ENCODE data around the gene GOSR2.
A peak's percentile ranks its signal among the peaks of the same experiment; 100 is the strongest.

Gene GOSR2

DNA sequence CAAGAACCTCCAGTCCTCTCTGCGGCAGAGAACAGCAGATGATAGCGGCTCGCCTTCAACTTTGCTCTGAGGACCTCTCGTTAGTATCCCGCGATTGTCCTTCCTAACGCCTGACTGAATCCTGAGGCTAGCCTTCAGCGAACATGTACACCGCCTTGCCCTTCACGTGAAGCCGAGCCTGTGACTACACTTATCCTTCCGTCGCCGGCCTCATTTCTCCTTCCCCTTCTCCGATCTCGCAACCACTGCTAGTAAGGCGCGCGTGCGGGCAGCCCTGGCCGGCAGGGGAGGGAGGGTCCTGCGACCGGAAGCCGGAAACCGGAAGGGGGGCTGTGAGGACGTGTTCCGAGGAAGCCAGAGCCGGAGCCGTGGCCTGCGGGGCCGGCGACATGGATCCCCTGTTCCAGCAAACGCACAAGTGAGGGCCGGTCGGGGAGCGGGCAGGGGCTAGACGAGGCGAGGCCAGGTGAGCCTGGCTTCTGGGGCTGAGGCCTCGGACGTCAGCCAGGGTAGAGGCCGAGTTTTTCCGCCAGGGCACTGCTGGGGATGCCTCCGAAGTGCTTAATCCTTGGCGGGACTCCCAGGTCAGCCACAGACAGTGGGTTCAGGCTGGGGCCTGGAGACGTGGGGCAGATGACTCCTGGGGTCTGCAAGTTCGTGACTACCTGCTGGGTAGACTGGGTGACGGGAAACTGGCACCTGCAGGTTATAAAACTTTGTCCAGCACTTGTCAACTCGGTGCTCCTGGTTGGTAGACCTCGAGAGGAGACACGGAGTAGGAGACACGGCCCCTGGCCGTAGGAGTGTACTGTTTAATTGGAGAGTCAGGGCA is at the start of gene GOSR2:
GOSR2 (plus strand) TSS at position 357 of the 832 bp plus-strand sequence; CDS start at position 390, 33 bp downstream.
- DNase-seq (ENCODE audit: low read depth in 2 of 2), result peak; percentile 77 to 80

- no peak for DNase-seq (ENCODE audit: low read depth in 2 of 2)
Measured at GRCh38 chr17:46873941-46874645, 48.9 kb upstream of the GOSR2 start.

- DNase-seq (ENCODE audit: low read depth in 2 of 2), result no peak
Measured at GRCh38 chr17:46874906-46875305, 48.1 kb upstream of the GOSR2 start.

DNA sequence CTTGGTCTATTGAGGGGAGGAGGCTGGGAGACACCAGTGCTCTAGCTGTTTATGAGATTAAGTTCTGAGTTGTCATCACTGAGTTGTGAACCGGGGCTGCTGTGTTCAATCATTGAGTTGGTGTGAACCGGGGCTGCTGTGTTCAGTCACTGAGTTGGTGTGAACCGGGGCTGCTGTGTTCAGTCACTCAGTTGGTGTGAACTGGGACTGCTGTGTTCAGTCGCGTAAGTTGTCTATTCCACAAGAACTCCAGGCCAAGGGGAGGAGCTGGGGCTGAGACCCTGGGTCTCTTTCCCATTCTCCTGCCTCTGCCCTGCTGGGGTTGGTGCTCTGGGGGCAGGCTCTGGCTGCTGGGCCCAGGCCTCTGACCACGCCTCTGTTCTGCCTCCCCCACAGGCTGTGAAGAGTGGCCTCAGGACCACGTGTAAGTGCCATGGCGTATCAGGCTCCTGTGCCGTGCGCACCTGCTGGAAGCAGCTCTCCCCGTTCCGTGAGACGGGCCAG is 47.1 kb upstream of the GOSR2 start:
- DNase-seq (ENCODE audit: low read depth in 2 of 2), result no peak

- DNase-seq (ENCODE audit: low read depth in 2 of 2), result no peak
Measured at GRCh38 chr17:46876353-46876887, 46.5 kb upstream of the GOSR2 start.

- no peak for DNase-seq (ENCODE audit: low read depth in 2 of 2)
Measured at GRCh38 chr17:46876926-46877325, 46.0 kb upstream of the GOSR2 start.

DNA sequence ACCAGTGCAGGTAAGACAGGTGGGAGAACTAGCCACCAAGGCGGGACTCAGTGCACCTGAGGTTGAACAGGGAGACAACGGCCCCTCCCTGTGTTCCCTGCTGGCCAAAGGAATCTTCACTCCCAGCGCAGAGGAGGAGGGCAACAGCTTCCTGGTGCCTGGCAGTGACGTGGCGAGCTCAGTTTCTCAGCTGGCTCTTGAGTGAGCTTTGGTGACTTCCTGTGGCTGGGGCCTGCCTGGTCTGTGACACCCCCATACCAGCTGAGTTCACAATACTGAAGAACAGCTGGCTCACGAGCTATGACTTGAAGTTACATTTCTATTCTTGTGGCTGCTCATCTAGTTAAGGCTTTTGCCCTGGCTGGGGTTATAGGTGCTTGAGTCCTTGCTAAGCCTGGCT is 45.5 kb upstream of the GOSR2 start:
- DNase-seq (ENCODE audit: low read depth in 2 of 2), result no peak

- DNase-seq (ENCODE audit: low read depth in 2 of 2), result no peak
Measured at GRCh38 chr17:46878055-46878454, 44.9 kb upstream of the GOSR2 start.

- DNase-seq (ENCODE audit: low read depth in 2 of 2), result no peak
Measured at GRCh38 chr17:46879101-46879500, 43.9 kb upstream of the GOSR2 start.

- no peak for DNase-seq (ENCODE audit: low read depth in 2 of 2)
Measured at GRCh38 chr17:46881015-46881414, 41.9 kb upstream of the GOSR2 start.

DNA sequence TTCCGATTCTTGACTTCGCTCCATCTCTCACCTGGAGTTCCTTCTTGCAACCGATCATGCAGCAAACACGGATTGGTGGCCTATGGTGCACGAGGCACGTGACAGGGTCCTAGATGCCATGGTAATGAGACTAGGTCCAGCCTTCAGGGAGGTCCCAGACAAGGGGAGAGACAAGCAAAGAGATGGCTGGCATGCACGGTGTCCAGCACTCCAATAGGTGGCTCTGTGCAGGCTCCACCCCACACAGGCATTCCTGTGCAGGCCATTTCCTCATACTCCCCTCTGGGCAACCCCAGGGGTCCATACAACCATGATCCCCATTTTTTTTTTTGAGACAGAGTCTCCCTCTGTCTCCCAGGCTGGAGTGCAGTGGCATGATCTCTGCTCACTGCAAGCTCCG is 40.3 kb upstream of the GOSR2 start:
- no peak for DNase-seq (ENCODE audit: low read depth in 2 of 2)

GRCh38 chr17:46883871-46884520 is 39.0 kb upstream of the GOSR2 start:
- DNase-seq (ENCODE audit: low read depth in 2 of 2), result no peak

DNA sequence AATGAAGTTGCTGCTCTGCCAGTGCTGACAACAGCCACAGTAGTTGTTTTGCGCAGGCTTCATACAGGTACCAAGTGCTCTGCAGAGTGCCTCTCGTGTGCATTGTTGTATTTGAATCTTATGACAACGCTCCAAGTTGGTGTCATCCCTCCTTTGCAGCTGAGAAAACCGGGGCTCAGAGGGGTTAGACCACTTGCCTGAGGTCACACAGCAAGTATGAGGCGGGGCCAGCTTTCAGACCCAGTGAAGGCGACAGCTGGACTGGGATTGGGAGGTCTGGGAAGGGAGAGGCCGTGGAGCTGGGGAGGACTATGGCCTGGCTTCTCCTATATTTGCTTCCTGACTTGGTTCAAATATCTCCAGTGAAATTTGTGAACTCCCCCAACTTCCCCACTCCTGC is 38.4 kb upstream of the GOSR2 start:
- DNase-seq (ENCODE audit: low read depth in 2 of 2), result no peak

GRCh38 chr17:46885415-46886309 is 37.3 kb upstream of the GOSR2 start:
- DNase-seq (ENCODE audit: low read depth in 2 of 2), result no peak

DNA sequence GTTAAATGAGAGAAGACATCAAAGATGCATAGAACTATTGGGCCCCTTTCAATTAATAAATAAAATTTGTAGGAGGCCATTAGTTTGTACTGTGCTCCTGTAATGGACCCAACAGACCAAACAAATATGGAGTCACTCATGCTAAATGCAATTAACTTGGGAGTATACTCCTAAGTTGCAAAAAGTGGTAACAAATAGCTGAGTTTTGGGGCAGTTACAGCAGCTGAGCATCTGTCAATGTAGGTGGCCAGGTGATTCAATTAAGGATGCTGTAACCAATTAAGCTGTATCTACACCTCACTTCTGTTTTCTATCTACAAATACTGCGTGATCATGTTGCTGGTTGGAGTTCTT is 36.7 kb upstream of the GOSR2 start:
- DNase-seq (ENCODE audit: low read depth in 2 of 2), result no peak

- DNase-seq (ENCODE audit: low read depth in 2 of 2), result no peak
Measured at GRCh38 chr17:46887717-46888116, 35.2 kb upstream of the GOSR2 start.

DNA sequence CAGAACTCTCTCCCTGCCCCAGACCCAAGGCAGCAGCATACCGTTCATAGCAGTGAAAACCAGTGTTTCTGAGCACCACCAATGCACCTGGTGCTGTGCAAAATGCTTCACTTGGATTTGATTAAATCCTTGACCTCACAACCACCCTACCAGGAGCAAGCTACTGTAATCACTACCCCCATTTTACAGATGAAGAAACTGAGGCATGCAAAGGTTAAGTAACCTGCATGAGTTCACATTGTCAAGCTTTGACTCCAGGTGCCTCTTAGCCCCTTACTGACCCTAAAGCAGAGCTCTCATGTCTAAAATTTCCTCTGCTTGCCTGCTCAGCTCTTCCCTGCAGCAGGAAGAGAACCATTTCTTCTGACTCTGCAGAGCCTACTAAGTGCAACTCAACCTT is 34.2 kb upstream of the GOSR2 start:
- no peak for DNase-seq (ENCODE audit: low read depth in 2 of 2)

GRCh38 chr17:46889519-46889918 is 33.4 kb upstream of the GOSR2 start:
- no peak for DNase-seq (ENCODE audit: low read depth in 2 of 2)

GRCh38 chr17:46889992-46890564 is 32.9 kb upstream of the GOSR2 start:
- no peak for DNase-seq (ENCODE audit: low read depth in 2 of 2)

- DNase-seq (ENCODE audit: low read depth in 2 of 2), result no peak
Measured at GRCh38 chr17:46890638-46891037, 32.3 kb upstream of the GOSR2 start.

DNA sequence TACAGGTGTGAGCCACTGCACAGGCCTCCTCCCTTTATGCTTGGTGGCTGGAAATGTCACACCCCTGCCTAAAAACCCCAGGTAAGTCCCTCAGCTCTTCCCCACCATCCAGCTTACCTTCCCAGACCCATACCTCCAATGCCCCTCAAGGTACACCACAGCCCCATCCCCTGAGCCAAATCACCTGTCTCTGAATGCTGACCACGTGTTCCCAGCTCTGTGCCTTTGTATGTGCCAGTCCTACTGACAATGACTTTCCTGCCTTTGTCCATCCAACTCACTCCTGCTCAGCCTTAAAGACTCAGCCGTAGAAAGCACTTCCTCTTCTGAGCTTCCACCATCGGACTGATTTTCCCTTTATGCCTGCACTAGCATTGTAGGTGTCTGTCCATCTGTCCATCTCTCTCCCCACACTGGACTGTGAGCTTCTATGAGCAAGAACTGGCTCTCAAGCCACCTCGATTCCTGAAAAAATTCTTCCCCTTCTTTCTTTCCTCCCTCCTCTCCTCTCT is 30.7 kb upstream of the GOSR2 start:
- DNase-seq (ENCODE audit: low read depth in 2 of 2), result no peak

Data from activated CD8-positive, alpha-beta memory T cell treated with anti-CD3 and anti-CD28 coated beads for 4 hours (primary cell).